Measurements from ENCODE around the gene CLTC. TPM values are rescaled to one million over a fixed set of nuclear protein-coding genes. Genes with fewer than 3 reads are reported as not detected.
A peak's percentile ranks its signal among the peaks of the same experiment; 100 is the strongest.

Gene CLTC
- total and polyA plus RNA-seq, 2 of the 13 experiments (the other 11 are each of a cell fraction or from before 2014, with no cell fraction given) = 134 to 283 TPM

DNA sequence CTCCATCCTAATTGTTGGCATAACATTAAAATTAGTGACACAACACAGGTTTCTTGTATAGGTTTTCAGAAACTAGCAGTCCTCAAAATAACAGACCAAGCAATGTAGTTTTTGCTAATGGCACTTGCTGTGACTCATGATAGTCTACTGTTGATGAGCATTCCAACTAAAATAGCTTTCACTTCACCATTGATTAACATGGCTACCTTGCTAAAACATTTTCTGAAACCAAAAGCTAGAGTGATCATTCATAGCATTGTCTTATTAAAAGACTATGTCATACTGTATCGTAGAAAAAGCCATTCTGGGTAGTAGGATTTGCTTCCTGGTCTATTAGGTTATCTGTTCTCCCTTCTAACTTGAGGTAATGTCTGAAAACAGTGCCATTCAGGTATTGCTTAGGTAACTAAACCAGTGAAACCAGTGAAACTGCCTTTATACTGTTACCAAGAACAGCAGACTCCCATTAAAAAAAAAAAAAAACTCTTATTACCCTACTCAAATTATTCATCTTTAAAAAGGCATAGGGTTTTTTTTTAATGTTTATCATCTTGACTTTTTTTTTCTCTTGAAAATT, 2.5 kb upstream of the CLTC start:
- intact Hi-C loops (cut with micrococcal nuclease; ENCODE audit: unreplicated experiment) (loop anchor here (5.0 kb wide), 1 partner anchor 95 kb away; no protein-coding TSS in a partner anchor), in situ Hi-C loops (cut with HindIII; ENCODE audit: extremely low pct_ligation_motif_present, low pct_unique_long_range_greater_than_20kb) (no loop called here)
- ATAC-seq = no peak
- Histone ChIP-seq H3K36me3 (replicated peaks in 1 of 2; ENCODE audit: control insufficient read depth in 1 of 2, insufficient read depth in 2 of 2, low read length in 2 of 2) (no peaks in the 10 kb centered on the region), H4K20me1 (ENCODE audit: insufficient read depth, low read length) (peaks cover 16% of the 10 kb centered on the region), H3K4me1 (ENCODE audit: insufficient read depth, low read length) (peaks cover 24% of the 10 kb centered on the region), H3K79me2 (ENCODE audit: insufficient read depth, low read length) (peaks cover 41% of the 10 kb centered on the region), H3K4me3 (replicated peaks in 1 of 3; ENCODE audit: insufficient read depth in 1 of 3, low read depth in 2 of 3, low read length in 3 of 3) (no peak overlapping the region), H3K27me3 (ENCODE audit: control insufficient read depth in 1 of 2, insufficient read depth in 2 of 2, low read length in 2 of 2) (no peaks in the 10 kb centered on the region; a peak in 2 of 5 replicates), H3K9me3 (ENCODE audit: low read length) (no peaks in the 10 kb centered on the region), H2AFZ (ENCODE audit: low read length) (no peak overlapping the region), H3K9ac (ENCODE audit: insufficient read depth, low read depth, low read length) (no peak overlapping the region), H3K4me2 (ENCODE audit: low read depth, low read length) (peak overlapping the region; percentile 86; the same call in 1 of the 2 replicates), H3K27ac (ENCODE audit: extremely low read length, insufficient read depth, low read length) (no peak overlapping the region)
- BruUV-seq (replicated peaks) = no TSS peak
- no peak for TF ChIP-seq LCORL (IDR thresholded peaks at IDR 0.05)
- 0 out of 2 replicates have a peak, but pooled peaks have one; percentile 28 for TF ChIP-seq LCORL (CRISPR knock-in tag; IDR thresholded peaks at IDR 0.05)
- no peak for TF ChIP-seq SRSF1 (optimal IDR thresholded peaks at IDR 0.05; ENCODE audit: low read depth, low read length)
- POLR2A ChIA-PET = interaction anchor here (1.3 to 4.7 kb wide), 4 partner anchors 11 to 461 kb away, joined by 4 to 49 read pairs (median 16); partner anchors contain the start of genes DHX40, HEATR6, PTRH2 and VMP1
- FAIRE-seq = peak; percentile 4
- WGBS (ENCODE audit: low lambda C conversion rate) = 97% methylated on average over 1 of the region's 1 CpG
- CTCF ChIA-PET (ENCODE audit: low intra/inter-chr PET ratio, low total read pairs) = no interaction called here
- no peak for DNase-seq (ENCODE audit: low spot score)

DNA sequence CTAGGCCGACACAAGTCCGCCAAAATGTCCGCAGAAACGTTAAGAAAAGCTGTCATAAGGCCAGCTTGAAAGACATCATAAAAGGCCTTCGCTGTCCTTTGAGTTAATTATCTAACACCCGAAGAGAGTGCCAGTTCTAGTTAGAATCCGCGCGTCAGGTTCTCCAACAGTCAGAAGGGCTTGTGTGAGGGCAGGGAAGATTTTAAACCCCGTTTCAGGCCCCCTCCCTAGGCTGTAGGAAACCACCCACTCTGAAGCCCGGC, 729 bp upstream of the CLTC start:
- Histone ChIP-seq H3K9me3 (ENCODE audit: low read length) (no peaks in the 10 kb centered on the region), H3K27ac (ENCODE audit: extremely low read length, insufficient read depth, low read length) (peak overlapping the region; percentile 97), H3K4me3 (replicated peaks in 1 of 3; ENCODE audit: insufficient read depth in 1 of 3, low read depth in 2 of 3, low read length in 3 of 3) (peak overlapping the region; percentile 94 to 99 (median 94)), H3K36me3 (replicated peaks in 1 of 2; ENCODE audit: control insufficient read depth in 1 of 2, insufficient read depth in 2 of 2, low read length in 2 of 2) (no peaks in the 10 kb centered on the region; a peak in 1 of 5 replicates), H4K20me1 (ENCODE audit: insufficient read depth, low read length) (peaks cover 33% of the 10 kb centered on the region), H3K9ac (ENCODE audit: insufficient read depth, low read depth, low read length) (peak overlapping the region; percentile 98), H2AFZ (ENCODE audit: low read length) (no peak overlapping the region), H3K4me1 (ENCODE audit: insufficient read depth, low read length) (peaks cover 42% of the 10 kb centered on the region), H3K27me3 (ENCODE audit: control insufficient read depth in 1 of 2, insufficient read depth in 2 of 2, low read length in 2 of 2) (no peaks in the 10 kb centered on the region; a peak in 2 of 5 replicates), H3K79me2 (ENCODE audit: insufficient read depth, low read length) (peaks cover 58% of the 10 kb centered on the region), H3K4me2 (ENCODE audit: low read depth, low read length) (peak overlapping the region; percentile 86)
- in situ Hi-C loops (cut with HindIII; ENCODE audit: extremely low pct_ligation_motif_present, low pct_unique_long_range_greater_than_20kb) = no loop called here
- CTCF ChIA-PET (ENCODE audit: low intra/inter-chr PET ratio, low total read pairs) = no interaction called here
- WGBS (ENCODE audit: low lambda C conversion rate) = 0% methylated on average over 11 of the region's 11 CpGs
- ATAC-seq = no peak
- BruUV-seq (replicated peaks) = TSS peak; percentile 92
- POLR2A ChIA-PET = interaction anchor here (0.6 to 4.7 kb wide), 36 partner anchors 10 to 1256 kb away, joined by 3 to 49 read pairs (median 4); partner anchors contain the start of genes APPBP2, DHX40, GDPD1 and PPM1D
- intact Hi-C loops (cut with micrococcal nuclease; ENCODE audit: unreplicated experiment) = loop anchor here (2.0 to 5.0 kb wide), 2 partner anchors 97 to 154 kb away; no protein-coding TSS in a partner anchor
- no peak for FAIRE-seq
- DNase-seq (ENCODE audit: low spot score) = no peak
- 0 out of 2 replicates have a peak, but pooled peaks have one; percentile 18 for TF ChIP-seq BRCA1 (CRISPR knock-in tag; IDR thresholded peaks at IDR 0.05)
- TF ChIP-seq, protein P1, sequence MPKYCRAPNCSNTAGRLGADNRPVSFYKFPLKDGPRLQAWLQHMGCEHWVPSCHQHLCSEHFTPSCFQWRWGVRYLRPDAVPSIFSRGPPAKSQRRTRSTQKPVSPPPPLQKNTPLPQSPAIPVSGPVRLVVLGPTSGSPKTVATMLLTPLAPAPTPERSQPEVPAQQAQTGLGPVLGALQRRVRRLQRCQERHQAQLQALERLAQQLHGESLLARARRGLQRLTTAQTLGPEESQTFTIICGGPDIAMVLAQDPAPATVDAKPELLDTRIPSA (CRISPR knock-in tag; IDR thresholded peaks at IDR 0.05; ENCODE audit: borderline replicate concordance) = 0 out of 2 replicates have a peak, but pooled peaks have one; percentile 3
- 0 out of 2 replicates have a peak, but pooled peaks have one; percentile 25 for TF ChIP-seq TP53 (CRISPR knock-in tag; conservative IDR thresholded peaks at IDR 0.05)
- TF ChIP-seq, protein P2, sequence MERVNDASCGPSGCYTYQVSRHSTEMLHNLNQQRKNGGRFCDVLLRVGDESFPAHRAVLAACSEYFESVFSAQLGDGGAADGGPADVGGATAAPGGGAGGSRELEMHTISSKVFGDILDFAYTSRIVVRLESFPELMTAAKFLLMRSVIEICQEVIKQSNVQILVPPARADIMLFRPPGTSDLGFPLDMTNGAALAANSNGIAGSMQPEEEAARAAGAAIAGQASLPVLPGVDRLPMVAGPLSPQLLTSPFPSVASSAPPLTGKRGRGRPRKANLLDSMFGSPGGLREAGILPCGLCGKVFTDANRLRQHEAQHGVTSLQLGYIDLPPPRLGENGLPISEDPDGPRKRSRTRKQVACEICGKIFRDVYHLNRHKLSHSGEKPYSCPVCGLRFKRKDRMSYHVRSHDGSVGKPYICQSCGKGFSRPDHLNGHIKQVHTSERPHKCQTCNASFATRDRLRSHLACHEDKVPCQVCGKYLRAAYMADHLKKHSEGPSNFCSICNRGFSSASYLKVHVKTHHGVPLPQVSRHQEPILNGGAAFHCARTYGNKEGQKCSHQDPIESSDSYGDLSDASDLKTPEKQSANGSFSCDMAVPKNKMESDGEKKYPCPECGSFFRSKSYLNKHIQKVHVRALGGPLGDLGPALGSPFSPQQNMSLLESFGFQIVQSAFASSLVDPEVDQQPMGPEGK (CRISPR knock-in tag; IDR thresholded peaks at IDR 0.05) = 0 out of 2 replicates have a peak, but pooled peaks have one; percentile 90
- 0 out of 2 replicates have a peak, but pooled peaks have one; percentile 24 for TF ChIP-seq ZNF629 (CRISPR knock-in tag; conservative IDR thresholded peaks at IDR 0.05)
- TF ChIP-seq TGIF2 (CRISPR knock-in tag; IDR thresholded peaks at IDR 0.05) = 0 out of 2 replicates have a peak, but pooled peaks have one; percentile 5
- no peak for TF ChIP-seq MLLT10 (CRISPR knock-in tag; IDR thresholded peaks at IDR 0.05)
- TF ChIP-seq ZNF589 (CRISPR knock-in tag; conservative IDR thresholded peaks at IDR 0.05) = 0 out of 2 replicates have a peak, but pooled peaks have one; percentile 25
- TF ChIP-seq, protein P3, sequence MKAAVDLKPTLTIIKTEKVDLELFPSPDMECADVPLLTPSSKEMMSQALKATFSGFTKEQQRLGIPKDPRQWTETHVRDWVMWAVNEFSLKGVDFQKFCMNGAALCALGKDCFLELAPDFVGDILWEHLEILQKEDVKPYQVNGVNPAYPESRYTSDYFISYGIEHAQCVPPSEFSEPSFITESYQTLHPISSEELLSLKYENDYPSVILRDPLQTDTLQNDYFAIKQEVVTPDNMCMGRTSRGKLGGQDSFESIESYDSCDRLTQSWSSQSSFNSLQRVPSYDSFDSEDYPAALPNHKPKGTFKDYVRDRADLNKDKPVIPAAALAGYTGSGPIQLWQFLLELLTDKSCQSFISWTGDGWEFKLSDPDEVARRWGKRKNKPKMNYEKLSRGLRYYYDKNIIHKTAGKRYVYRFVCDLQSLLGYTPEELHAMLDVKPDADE (CRISPR knock-in tag; IDR thresholded peaks at IDR 0.05) = 0 out of 2 replicates have a peak, but pooled peaks have one; percentile 63
